ENCODE results near the gene TRAIP. TPM values are rescaled to one million over a fixed set of nuclear protein-coding genes. Genes with fewer than 3 reads are reported as not detected.

Gene TRAIP
- total and polyA plus RNA-seq, 4 donors: 2.4 to 7.8 (median 6.5) TPM

DNA sequence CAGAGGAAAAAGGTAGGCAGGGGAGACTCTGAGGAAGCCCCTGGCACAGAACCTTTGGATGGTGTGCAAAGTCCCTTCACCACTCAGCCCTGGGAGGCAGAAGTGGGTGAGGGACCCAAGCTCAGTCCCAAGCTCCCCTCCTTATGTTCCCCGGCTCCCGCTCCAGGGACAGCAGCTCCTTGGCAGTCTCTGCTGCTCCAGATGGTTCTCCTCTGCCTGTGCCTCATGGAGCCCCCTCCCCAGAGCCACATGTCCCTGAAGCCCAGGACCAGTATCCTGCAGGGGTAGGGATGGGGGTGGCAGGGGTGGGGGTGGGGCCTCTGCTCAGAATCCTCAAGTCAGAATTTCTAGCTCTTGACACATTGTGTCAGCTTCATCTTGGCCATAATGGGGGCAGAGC is 21.4 kb upstream of the TRAIP start:
- Histone ChIP-seq H3K27ac (ENCODE audit: low read depth, low read length) (no peak overlapping the region), H3K27me3 (ENCODE audit: control insufficient read depth, insufficient read depth, low read length) (no peaks in the 10 kb centered on the region), H3K4me1 (ENCODE audit: control insufficient read depth, insufficient read depth, low read length) (peaks cover 31% of the 10 kb centered on the region), H3K9me3 (ENCODE audit: control insufficient read depth, insufficient read depth, low read length) (no peaks in the 10 kb centered on the region), H3K36me3 (ENCODE audit: control insufficient read depth, insufficient read depth, low read length) (no peaks in the 10 kb centered on the region), H3K4me3 (ENCODE audit: low read depth, low read length) (no peak overlapping the region)
- DNase-seq (ENCODE audit: low read depth in 4 of 6, low spot score in 6 of 6): peak in 1 of 6 donors; percentile 93
- WGBS (ENCODE audit: insufficient coverage): no CpG with 5 or more reads among the region's 2 CpGs

DNA sequence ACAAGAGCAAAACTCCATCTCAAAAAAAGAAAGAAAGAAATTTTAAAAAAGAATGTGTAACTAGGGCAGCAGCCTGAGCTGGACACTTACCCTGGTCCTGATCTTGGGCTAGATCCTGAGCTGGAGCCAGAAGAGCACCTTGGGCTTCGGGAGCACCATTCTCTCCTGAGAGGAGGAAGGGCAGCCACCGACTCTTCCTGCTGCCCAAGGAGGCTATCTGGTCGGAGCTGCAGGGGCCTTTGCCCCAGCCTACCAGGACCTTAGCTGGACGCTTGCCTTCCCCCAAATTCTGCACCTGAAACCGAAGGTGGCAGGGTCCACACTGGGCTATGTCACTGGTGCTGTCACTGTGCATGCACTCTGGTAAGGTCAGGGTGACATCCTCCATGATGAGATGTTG is 20.2 kb upstream of the TRAIP start:
- Histone ChIP-seq H3K9me3 (ENCODE audit: control insufficient read depth, insufficient read depth, low read length) (no peaks in the 10 kb centered on the region), H3K4me3 (ENCODE audit: low read depth, low read length) (no peak overlapping the region), H3K36me3 (ENCODE audit: control insufficient read depth, insufficient read depth, low read length) (no peaks in the 10 kb centered on the region), H3K4me1 (ENCODE audit: control insufficient read depth, insufficient read depth, low read length) (peaks cover 39% of the 10 kb centered on the region), H3K27me3 (ENCODE audit: control insufficient read depth, insufficient read depth, low read length) (no peaks in the 10 kb centered on the region), H3K27ac (ENCODE audit: low read depth, low read length) (no peak overlapping the region)
- 87% methylated on average over 5 of the region's 5 CpGs for WGBS (ENCODE audit: insufficient coverage)
- no peak for DNase-seq (ENCODE audit: low read depth in 4 of 6, low spot score in 6 of 6)

DNA sequence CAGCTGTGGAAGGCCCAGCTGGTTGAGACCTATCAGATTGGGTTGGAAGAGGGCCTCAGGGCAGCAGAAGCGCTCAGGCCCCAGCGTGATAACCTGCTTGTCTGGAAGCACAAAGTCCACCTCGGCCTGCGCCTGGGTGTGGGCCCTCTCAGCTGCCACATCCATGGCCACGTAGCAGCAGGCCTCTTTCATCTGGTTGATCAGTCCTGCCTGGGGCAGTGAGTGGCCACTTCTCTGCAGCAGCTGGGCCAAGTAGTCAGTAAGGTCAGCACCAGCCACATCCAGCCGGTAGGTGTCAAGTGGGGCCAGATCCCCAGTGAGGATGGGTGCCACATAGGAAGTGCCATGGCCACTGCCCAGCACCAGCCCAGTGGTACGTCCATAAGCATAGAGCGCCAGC is 17.3 kb upstream of the TRAIP start:
- no peaks in the 10 kb centered on the region for H3K9me3 ChIP-seq (ENCODE audit: control insufficient read depth, insufficient read depth, low read length)
- no peak overlapping the region for H3K4me3 ChIP-seq (ENCODE audit: low read depth, low read length)
- no peak for DNase-seq (ENCODE audit: low read depth in 4 of 6, low spot score in 6 of 6)
- H3K27me3 ChIP-seq (ENCODE audit: control insufficient read depth, insufficient read depth, low read length): peaks cover 5% of the 10 kb centered on the region
- H3K27ac ChIP-seq (ENCODE audit: low read depth, low read length): peak overlapping the region; percentile 8
- WGBS (ENCODE audit: insufficient coverage): 95% methylated on average over 8 of the region's 8 CpGs
- H3K4me1 ChIP-seq (ENCODE audit: control insufficient read depth, insufficient read depth, low read length): peaks cover 52% of the 10 kb centered on the region
- H3K36me3 ChIP-seq (ENCODE audit: control insufficient read depth, insufficient read depth, low read length): no peaks in the 10 kb centered on the region

DNA sequence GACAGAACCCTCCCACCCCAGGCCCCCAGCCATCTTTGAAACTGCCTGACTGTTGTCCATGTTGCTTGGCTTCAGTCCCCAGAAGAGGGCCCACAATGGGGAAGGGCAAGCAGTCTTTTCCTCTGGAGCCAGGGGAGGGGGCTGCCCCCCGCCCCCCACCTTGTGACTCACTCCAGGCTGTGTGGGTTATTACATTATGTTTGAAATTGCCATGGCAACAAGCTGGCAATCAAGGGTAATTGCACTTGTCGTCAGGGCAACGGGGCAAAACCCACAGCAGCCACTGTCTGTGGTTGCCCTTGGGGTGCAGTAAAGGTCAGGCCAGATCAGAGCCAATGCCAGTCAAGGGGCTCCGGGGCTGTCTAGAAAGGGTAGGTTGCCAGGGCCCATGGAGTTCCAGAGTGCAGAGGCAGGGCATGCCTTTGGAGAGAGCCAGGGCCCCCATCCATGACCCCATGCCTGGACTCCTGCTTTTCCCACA is 16.5 kb upstream of the TRAIP start:
- Histone ChIP-seq H3K36me3 (ENCODE audit: control insufficient read depth, insufficient read depth, low read length) (no peaks in the 10 kb centered on the region), H3K27me3 (ENCODE audit: control insufficient read depth, insufficient read depth, low read length) (peaks cover 6% of the 10 kb centered on the region), H3K9me3 (ENCODE audit: control insufficient read depth, insufficient read depth, low read length) (no peaks in the 10 kb centered on the region), H3K4me3 (ENCODE audit: low read depth, low read length) (no peak overlapping the region), H3K27ac (ENCODE audit: low read depth, low read length) (no peak overlapping the region), H3K4me1 (ENCODE audit: control insufficient read depth, insufficient read depth, low read length) (peaks cover 60% of the 10 kb centered on the region)
- DNase-seq (ENCODE audit: low read depth in 4 of 6, low spot score in 6 of 6): peak in 2 of 6 donors; percentile 70 to 76
- 15% methylated on average over 4 of the region's 4 CpGs for WGBS (ENCODE audit: insufficient coverage)

DNA sequence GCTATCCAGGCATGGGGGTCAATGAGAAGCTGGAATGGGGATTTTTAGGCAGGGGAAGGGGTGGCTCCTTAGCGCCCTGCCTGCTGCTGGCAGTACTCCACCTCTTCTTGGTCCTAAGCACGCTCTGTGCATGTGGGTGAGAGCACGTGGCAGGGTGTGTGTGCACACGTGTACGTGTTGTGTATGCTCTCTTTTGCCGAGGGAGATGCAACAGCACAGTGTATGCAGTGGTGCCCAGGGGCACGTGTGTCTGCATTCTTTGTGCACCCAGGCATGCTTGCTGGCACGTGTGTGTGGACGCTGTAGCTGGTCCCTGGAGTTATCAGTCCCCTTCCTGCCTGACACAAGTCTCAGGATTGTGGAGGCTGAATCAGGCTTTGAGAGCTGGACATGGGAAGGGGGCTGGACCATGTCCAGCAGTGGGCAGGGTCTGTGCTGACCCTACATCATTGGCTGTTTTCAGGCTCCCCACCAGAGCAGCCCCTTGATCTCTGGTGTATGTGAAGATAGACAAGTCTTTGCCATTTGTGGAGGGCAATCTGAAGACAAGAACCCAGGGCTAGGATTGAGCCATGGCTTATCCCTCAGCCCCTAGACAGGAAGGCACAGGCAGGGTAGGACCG is 15.3 kb upstream of the TRAIP start:
- Histone ChIP-seq H3K27me3 (ENCODE audit: control insufficient read depth, insufficient read depth, low read length) (peaks cover 6% of the 10 kb centered on the region), H3K9me3 (ENCODE audit: control insufficient read depth, insufficient read depth, low read length) (no peaks in the 10 kb centered on the region), H3K36me3 (ENCODE audit: control insufficient read depth, insufficient read depth, low read length) (no peaks in the 10 kb centered on the region), H3K27ac (ENCODE audit: low read depth, low read length) (peak overlapping the region; percentile 50), H3K4me1 (ENCODE audit: control insufficient read depth, insufficient read depth, low read length) (peaks cover 71% of the 10 kb centered on the region), H3K4me3 (ENCODE audit: low read depth, low read length) (no peak overlapping the region)
- WGBS (ENCODE audit: insufficient coverage): 31% methylated on average over 9 of the region's 10 CpGs
- DNase-seq (ENCODE audit: low read depth in 4 of 6, low spot score in 6 of 6): peak in 2 of 6 donors; percentile 49 to 53

DNA sequence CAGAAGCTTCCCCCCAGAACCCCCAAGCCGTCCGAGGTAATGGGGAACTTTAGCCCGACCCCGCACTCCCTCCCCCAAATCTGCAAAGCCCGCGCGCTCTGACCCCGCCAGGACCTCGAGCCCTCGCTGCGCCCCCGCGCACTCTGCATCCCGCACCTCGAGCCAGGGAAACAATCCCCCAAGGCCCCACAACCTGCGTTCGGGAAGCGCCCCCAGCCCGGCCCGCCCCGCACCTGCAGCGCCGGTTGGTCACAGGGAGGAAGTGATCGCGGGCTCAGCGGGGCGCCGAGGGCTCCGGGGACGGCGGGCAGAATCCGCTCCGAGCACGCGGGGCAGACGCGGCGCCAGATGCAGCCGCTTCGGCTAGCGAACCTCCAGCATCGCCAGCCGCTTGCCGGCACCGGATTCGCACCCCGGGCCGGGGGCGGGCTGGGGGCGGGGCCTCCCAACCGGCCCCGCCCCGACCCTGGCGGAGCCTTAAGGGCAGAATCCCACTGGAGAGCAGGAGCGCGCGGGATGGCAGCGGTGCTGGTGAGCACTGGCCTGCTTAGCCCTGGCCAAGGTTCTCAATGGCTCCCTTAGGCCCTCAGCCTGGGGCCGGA is 13.3 kb upstream of the TRAIP start, which contains the start of gene CAMKV:
Gene CAMKV, minus strand, starts transcription at position 382 of the 602 bp plus-strand sequence. CDS start 7,518 bp downstream, outside the sequence.
- H3K27ac ChIP-seq (ENCODE audit: low read depth, low read length): no peak within 1 kb of the TSS
- under 1% methylated on average over 59 of the region's 59 CpGs for WGBS (ENCODE audit: insufficient coverage)
- H3K27me3 ChIP-seq (ENCODE audit: control insufficient read depth, insufficient read depth, low read length): peaks cover 6% of the 10 kb centered on the region
- peaks cover 86% of the 10 kb centered on the region for H3K4me1 ChIP-seq (ENCODE audit: control insufficient read depth, insufficient read depth, low read length)
- no peaks in the 10 kb centered on the region for H3K9me3 ChIP-seq (ENCODE audit: control insufficient read depth, insufficient read depth, low read length)
- peak within 1 kb of the TSS; percentile 30 for H3K4me3 ChIP-seq (ENCODE audit: low read depth, low read length)
- H3K36me3 ChIP-seq (ENCODE audit: control insufficient read depth, insufficient read depth, low read length): no peaks in the 10 kb centered on the region
- peak in 2 of 6 donors; percentile 82 to 85 for DNase-seq (ENCODE audit: low read depth in 4 of 6, low spot score in 6 of 6)

DNA sequence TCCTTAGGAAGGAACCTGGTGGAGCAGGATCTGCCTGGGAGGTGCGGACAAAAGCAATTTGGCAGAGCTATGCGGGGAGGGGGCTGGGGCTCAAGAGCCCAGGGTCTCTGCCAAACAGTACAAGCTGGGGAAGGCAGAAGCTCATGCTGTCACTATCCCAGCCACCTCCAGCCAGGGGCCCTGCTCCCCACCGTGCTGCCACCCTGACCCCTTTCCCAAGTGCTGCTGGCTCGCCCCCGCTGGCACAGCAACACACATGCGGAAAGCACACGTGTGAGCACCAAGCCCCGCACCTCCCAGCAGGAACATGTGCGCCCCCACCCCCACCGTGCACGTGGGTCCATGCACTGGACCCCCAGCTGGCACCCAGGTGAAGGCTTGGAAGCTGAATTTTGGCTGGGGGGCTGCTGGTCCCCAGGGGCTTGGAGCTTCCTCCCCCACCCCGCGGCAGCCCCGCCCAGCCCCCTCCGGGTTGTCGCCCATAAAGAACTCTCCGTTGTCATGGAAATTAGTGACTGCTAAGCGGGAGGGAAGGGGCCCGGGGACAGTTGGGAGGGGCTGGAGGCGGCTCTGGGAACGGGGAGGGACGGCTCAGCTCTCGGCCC is 12.6 kb upstream of the TRAIP start:
- H3K27ac ChIP-seq (ENCODE audit: low read depth, low read length): no peak overlapping the region
- no peaks in the 10 kb centered on the region for H3K9me3 ChIP-seq (ENCODE audit: control insufficient read depth, insufficient read depth, low read length)
- H3K4me1 ChIP-seq (ENCODE audit: control insufficient read depth, insufficient read depth, low read length): peaks cover 92% of the 10 kb centered on the region
- WGBS (ENCODE audit: insufficient coverage): 1% methylated on average over 11 of the region's 23 CpGs
- H3K36me3 ChIP-seq (ENCODE audit: control insufficient read depth, insufficient read depth, low read length): no peaks in the 10 kb centered on the region
- peak in 2 of 6 donors; percentile 76 for DNase-seq (ENCODE audit: low read depth in 4 of 6, low spot score in 6 of 6)
- peaks cover 6% of the 10 kb centered on the region for H3K27me3 ChIP-seq (ENCODE audit: control insufficient read depth, insufficient read depth, low read length)
- H3K4me3 ChIP-seq (ENCODE audit: low read depth, low read length): peak overlapping the region; percentile 30

DNA sequence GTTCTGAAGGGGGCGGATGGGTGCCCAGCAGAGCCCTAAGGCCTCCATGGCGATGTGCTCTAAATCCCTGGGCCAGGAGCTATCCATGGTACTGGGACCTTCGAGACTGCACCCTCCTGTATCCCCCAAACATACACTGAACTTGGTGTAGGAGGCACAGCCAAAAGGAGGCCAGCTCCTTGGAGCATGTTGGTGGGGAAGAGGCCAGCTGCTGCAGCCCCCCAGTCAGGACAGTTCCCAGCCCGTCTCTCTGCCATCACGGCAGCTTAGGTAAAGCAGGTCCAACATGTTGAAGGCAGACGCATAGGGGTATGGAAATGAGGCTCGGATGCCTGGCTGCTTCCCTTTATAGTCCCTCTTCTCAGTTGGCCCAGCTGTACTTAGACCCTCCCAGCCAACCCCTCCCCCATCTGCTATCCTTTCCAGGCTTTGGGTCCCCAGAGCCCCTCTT is 11.5 kb upstream of the TRAIP start:
- peak in 2 of 6 donors; percentile 76 to 84 for DNase-seq (ENCODE audit: low read depth in 4 of 6, low spot score in 6 of 6)
- WGBS (ENCODE audit: insufficient coverage): 17% methylated on average over 2 of the region's 7 CpGs

DNA sequence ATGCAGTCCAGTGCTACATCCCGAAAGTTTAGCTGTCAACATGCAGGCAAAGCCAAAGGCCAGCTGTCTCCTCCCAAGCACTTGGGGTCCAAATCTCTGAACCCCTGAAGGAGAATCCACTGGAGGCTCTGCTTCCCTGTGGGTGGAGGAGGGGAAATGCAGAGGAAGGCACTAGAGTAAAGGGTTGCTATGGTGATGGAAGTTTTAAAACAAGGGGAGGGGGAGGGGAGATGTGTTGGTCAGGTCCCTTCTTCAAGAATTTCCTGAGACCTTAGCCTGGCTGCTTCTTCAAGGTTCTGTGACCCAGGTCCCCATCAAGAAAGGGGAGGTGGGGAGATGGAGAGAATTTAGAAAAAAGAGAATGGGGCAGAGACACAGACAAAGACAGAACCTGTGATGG is 11.0 kb upstream of the TRAIP start:
- peaks cover 6% of the 10 kb centered on the region for H3K27me3 ChIP-seq (ENCODE audit: control insufficient read depth, insufficient read depth, low read length)
- no peaks in the 10 kb centered on the region for H3K36me3 ChIP-seq (ENCODE audit: control insufficient read depth, insufficient read depth, low read length)
- DNase-seq (ENCODE audit: low read depth in 4 of 6, low spot score in 6 of 6): peak in 1 of 6 donors; percentile 64
- H3K4me1 ChIP-seq (ENCODE audit: control insufficient read depth, insufficient read depth, low read length): peaks cover 76% of the 10 kb centered on the region
- no peak overlapping the region for H3K27ac ChIP-seq (ENCODE audit: low read depth, low read length)
- H3K4me3 ChIP-seq (ENCODE audit: low read depth, low read length): peak overlapping the region; percentile 9
- H3K9me3 ChIP-seq (ENCODE audit: control insufficient read depth, insufficient read depth, low read length): no peaks in the 10 kb centered on the region
- WGBS (ENCODE audit: insufficient coverage): 91% methylated on average over 1 of the region's 1 CpG

More for the DNA sequence above, 11.5 kb upstream of the TRAIP start:
- H3K27ac ChIP-seq (ENCODE audit: low read depth, low read length): no peak overlapping the region
- peaks cover 6% of the 10 kb centered on the region for H3K27me3 ChIP-seq (ENCODE audit: control insufficient read depth, insufficient read depth, low read length)
- H3K36me3 ChIP-seq (ENCODE audit: control insufficient read depth, insufficient read depth, low read length): no peaks in the 10 kb centered on the region
- peaks cover 81% of the 10 kb centered on the region for H3K4me1 ChIP-seq (ENCODE audit: control insufficient read depth, insufficient read depth, low read length)
- H3K4me3 ChIP-seq (ENCODE audit: low read depth, low read length): peak overlapping the region; percentile 9
- H3K9me3 ChIP-seq (ENCODE audit: control insufficient read depth, insufficient read depth, low read length): no peaks in the 10 kb centered on the region
